ENCODE results near the gene EPB42. TPM values are rescaled to one million over a fixed set of nuclear protein-coding genes. Genes with fewer than 3 reads are reported as not detected.

EPB42 gene
- total RNA-seq, result not detected in 2 replicates

GRCh38 chr15:43220991-43221403 lies at the start of gene EPB42:
Gene EPB42, minus strand, starts transcription at chr15:43221018. Its CDS starts 193 bp downstream, at chr15:43220825.

DNA sequence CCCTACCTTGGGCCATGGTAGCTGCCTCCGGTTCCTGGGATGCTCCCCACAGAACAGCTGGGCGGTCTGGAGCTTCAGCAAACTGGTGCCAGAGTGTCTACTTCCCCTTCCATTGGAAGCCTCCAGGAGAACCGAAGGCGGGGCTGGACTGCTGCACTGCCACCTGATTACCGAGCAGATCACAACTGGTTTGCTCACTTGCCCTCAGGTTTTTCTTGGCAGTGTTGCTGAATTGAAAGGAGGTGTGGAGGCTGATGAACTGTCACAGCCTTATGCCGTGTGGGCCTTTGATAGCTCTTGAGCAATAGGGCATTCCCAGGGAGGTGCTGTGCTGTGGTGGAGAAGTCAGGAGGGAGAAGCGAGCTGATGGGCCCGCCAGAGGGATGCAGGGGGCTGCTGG lies 46.0 kb upstream of the EPB42 start, which contains the start of gene TGM5:
TGM5 (minus strand) TSS at position 95 of the 400 bp plus-strand sequence; CDS start at position 16, 79 bp downstream.

DNA sequence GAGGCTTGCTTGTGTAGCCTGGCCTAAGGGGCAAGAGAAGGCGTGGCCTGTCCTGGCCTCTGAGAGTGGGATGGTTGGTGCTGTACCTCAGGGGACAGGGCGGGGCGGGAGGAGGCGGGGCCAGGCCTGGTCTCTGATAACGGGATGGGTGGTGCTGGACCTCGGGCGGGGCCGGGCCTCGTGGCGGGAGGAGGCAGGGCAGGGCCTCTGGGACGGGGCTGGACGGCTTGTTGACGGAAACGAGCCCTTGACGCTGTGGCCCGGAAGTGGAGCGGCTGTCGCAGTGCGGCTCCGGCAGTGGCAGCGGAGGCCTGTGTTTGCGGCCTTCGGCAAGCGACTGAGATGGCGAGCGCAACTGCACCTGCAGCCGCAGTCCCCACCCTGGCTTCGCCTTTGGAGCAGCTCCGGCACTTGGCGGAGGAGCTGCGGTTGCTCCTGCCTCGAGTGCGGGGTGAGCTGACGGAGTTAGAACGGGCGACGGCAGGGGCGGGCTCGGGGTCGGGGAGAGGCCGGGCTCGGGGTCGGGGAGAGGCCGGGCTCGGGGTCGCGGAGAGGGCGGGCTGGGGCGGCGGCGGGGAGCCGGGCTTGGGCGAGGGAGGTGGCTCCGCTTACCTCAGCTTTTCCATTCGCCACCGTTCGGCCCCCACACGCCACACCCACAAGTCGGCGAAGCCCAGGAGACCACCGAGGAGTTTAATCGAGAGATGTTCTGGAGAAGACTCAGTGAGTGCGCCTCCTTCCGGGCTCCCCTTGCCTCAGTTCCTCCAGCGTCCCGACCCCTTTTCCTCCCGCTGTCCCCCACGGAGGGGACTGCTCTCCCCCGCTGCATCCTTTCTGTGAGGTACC lies 35.4 kb downstream of the EPB42 start, which contains the start of gene CCNDBP1:
CCNDBP1 (plus strand) TSS at position 247 of the 846 bp plus-strand sequence; CDS start at position 343, 96 bp downstream.

Other genes with a start within 250 kb of the EPB42 start
- gene UBR1, start 115.0 kb downstream of the EPB42 start, total RNA-seq, result 33.6 and 35.0 TPM in 2 replicates
- gene TMEM62, start 87.4 kb downstream of the EPB42 start, total RNA-seq, result 9.2 and 11.7 TPM in 2 replicates
- gene CCNDBP1, start 35.6 kb downstream of the EPB42 start, total RNA-seq, result 54.5 and 56.8 TPM in 2 replicates
- gene TGM5, start 45.9 kb upstream of the EPB42 start, total RNA-seq, result not detected in 2 replicates
- not detected in 2 replicates for gene TGM7, start 81.2 kb upstream of the EPB42 start, total RNA-seq
- gene LCMT2, start 109.6 kb upstream of the EPB42 start, total RNA-seq, result 5.3 and 7.9 TPM in 2 replicates
- 20.2 and 21.1 TPM in 2 replicates for gene ZSCAN29, start 150.0 kb upstream of the EPB42 start, total RNA-seq
- gene TUBGCP4, start 150.1 kb upstream of the EPB42 start, total RNA-seq, result 9.1 and 9.8 TPM in 2 replicates